NCI-H1105 (cell line): ENCODE results near the gene COX7A1.
"Not testable (repeated sequence)": the region's sequence is repeated elsewhere in the genome, so short reads cannot be mapped to it uniquely, and the experiment has no call there.

Experiments
- DNase-seq: peaks from one replicate; lab custom pipeline; 2025; lab: John Stamatoyannopoulos, UW

Gene COX7A1

DNA sequence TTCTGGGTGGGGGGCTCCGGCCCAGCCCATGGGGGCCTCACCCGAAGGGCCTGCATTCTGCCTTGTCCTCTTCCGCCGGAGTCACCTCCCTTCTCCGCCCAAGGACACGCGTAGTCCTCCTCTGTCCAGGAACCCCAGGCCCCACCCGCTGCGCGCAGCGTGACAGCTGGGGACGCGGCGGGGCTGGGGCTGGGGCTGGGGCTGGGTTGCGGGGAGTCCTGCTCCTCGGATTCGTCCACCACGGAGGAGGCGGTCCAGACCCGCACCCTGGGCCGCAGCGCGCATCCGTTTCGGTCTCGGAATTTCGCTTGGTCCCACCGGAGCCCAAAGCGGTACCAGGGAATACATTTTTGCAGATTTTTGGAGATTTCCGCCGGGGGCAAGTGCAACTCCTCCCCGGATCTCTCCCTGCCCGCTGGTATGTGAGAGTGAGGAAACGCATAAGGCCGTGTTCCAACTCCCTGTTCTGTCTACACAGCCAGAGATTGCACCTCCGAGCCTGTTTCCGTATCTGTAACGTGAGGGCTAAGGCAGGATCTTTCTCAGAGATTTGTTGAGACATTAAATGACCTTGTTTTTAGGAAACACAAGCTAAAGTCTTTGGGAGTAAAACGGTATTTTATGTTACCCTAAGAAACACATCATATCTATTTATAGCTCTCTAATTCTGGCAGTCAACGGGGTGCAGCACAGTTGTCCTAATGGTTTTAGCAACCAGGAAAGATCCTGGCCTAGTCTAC lies at the start of gene COX7A1:
Gene COX7A1 (minus strand): TSS at position 96 of the 740 bp plus-strand sequence. CDS start 40 bp downstream, at position 56.
- DNase-seq: no peak

DNA sequence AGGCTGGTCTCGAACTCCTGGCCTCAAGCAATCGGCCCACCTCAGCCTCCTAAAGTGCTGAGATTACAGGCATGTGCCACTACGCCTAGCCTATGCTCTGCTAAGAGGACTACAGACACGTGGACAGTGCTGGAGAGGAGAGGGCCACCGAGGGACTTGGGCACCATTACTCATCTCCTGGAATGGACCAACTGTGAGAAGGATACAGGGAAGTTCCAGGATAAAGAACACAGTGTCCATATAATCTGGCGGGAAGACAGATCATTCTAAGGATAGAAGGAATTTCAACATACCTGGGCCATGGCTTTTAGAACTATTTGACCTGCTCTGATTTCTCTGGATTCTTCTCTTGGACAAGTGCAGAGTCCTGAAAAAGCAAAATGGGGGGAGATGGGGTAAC lies 49.4 kb upstream of the COX7A1 start:
- DNase-seq: no peak

DNA sequence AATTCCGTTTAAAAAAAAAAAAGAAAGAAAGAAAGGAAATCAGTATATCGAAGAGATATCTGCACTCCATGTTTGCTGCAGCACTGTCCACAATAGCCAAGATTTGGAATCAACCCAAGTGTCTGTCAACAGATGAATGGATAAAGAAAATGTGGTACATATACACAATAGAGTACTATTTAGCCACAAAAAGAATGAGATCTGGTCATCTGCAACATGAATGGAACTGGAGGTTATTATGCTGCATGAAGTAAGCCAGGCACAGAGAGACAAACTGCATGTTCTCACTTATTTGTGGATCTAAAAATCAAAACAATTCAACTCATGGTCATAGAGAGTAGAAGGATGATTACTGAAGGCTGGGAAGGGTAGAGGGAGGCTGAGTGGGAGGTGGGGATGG lies 45.9 kb upstream of the COX7A1 start:
- DNase-seq: no peak

DNA sequence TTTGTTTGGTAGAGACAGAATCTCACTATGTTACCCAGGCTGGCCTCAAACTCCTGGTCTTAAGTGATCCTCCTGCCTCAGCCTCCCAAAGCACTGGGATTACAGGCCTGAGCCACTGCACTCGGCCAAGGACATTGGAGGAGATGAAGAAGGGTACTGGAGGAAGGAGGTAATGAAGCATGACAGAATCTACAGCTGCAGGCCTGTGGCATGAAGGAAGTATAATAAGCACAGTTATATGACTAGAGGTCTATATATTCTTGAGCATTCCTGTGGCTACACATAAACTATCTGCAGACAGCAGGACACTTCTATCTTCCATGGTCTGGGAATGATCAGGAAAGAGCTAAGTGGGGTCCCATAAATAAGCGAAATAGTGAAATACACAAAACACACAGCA lies 44.0 kb upstream of the COX7A1 start:
- DNase-seq: no peak

DNA sequence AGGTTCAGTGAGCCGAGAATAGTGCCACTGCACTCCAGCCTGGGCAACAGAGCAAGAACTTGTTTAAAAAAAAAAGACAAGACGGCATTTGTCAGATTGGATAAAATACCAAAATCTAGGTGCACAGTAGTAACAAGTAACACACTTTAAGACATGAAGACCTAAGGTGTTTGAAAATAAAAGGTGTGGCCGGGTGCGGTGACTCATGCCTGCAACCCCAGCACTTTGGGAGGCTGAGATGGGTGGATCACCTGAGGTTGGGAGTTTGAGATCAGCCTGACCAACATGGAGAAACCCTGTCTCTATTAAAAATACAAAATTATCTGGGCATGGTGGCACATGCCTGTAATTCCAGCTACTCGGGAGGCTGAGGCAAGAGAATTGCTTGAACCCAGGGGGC lies 34.5 kb upstream of the COX7A1 start:
- DNase-seq: not testable (repeated sequence)

DNA sequence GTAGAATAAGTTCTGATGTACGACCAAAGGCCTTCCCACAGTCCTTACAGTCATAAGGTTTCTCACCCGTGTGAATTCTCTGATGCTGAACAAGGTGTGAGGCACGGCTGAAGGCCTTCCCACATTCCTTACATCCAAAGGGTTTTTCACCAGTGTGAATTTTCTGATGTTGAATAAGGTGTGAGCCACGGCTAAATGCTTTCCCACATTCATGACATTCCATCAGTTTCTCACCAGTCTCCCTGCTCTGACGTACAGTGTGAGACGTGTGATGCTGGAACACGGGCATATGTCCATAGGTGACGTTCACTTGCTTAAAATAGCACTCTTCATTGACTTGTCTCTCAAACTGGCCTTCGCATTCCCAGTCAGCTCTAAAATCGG lies 31.0 kb upstream of the COX7A1 start:
- no peak for DNase-seq

DNA sequence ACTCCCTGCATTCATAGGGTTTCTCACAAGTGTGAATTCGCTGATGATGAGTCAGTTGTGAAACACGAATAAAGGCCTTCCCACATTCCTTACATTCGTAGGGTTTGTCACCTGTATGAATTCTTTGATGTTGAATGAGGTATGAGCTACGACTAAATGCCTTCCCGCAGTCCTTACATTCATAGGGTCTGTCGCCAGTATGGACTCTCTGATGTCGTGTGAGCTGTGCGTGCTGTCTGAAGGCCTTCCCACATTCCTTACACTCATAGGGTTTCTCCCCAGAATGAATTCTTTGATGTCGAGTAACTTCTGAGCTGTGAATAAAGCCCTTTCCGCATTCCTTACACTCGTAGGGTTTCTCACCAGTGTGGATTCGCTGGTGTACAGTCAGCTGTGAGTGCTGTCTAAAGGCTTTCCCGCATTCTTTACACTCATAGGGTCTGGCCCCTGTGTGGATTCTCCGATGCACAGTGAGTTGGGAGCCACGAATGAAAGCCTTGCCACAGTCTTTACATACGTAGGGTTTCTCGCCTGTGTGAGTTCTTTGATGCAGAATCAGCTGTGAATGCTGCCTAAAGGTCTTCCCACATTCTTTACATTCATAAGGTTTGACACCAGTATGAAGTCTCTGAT lies 30.5 kb upstream of the COX7A1 start:
- DNase-seq: no peak

DNA sequence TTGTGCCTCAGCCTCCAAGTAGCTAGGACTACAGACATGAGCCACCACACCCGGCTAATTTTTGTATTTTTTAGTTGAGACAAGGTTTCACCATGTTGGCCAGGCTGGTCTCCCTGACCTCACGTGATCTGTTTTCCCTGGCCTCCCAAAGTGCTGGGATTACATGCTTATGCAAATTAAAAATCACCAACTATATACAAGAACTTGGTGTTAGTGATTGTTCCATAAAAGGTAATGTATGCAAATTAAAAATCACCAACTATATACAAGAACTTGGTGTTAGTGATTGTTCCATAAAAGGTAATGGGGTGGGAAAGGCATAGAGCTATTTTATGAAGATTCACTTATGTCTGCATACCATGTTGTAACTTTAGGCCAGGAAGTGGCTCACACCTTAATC lies 26.8 kb upstream of the COX7A1 start:
- not testable (repeated sequence) for DNase-seq

DNA sequence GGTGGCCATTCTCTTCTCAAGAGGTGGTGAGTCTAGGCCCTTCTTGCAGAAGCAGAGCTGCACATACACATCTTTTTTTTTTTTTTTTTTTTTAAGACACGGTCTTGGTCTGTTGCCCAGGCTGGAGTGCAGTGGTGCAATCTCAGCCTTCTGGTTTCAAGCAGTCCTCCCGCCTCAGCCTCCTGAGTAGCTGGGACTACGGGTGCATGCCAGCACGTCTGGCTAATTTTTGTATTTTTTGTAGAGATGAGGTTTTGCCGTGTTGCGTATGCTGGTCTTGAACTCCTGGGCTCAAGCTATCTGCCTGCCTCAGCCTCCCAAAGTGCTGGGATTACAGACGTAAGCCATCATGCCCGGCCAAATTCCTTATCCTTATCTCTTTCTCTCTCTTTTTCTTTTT lies 21.6 kb upstream of the COX7A1 start:
- DNase-seq: not testable (repeated sequence)

DNA sequence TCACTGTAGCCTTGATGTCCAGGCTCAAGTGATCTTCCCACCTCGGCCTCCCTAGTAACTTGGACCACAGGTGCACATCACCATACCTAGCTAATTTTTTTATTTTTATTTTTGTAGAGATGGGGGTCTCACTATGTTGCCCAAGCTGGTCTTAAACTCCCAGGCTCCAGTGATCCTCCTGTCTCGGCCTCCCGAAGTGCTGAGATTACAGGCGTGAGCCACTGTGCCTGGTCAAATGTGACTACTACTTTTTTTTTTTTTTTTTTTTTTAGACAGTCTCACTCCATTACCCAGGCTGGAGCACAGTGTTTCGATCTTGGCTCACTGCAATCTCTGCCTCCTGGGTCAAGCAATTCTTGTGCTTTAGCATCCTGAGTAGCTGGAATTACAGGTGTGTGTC lies 20.6 kb upstream of the COX7A1 start:
- no peak for DNase-seq

DNA sequence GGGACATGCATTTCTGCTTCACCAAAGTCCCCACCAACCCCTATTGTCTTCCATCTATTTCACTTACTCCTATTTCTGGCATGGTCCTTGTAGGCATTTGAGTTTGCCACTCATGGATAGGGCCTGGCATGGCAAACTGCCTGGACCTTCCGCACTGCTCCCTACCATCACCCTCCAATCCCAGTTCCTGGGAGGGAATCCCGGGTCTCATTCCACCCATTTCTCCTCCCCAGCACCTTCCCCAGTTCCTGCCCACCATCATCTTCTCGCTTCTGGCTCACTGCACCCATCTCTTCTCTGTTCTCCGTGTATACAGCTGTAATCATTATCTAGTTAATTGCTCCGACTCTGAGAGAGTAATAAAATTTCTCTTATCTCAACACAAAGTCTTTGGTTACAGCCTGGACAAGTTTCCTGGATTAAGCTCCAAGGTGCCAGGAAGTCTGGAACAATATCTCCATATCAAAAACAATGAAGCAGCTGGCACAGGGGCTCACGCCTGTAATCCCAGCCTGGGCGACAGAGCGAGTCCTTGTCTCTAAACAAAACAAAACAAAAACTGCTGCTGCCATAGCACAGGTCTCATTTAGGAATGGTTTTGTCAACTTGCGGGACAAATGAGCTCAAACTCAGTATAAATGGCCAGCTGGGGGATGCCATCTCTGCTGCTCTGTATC lies 17.0 kb upstream of the COX7A1 start:
- DNase-seq: peak; percentile 85

DNA sequence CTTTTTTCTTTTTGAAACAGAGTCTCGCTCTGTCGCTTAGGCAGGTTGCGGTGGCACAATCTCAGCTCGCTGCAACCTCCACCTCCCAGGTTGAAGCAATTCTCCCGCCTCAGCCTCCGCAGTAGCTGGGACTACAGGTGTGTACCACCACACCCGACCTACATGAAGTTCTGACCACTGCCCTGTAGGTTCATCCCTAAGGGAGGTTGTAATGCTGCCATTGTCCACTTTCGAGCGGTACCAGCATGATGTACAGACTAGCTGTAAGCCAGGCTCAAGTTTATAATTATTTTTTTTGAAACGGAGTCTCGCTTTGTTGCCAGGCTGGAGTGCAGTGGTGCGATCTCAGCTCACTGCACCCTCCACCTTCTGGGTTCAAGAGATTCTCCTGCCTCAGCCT lies 11.6 kb upstream of the COX7A1 start:
- no peak for DNase-seq

DNA sequence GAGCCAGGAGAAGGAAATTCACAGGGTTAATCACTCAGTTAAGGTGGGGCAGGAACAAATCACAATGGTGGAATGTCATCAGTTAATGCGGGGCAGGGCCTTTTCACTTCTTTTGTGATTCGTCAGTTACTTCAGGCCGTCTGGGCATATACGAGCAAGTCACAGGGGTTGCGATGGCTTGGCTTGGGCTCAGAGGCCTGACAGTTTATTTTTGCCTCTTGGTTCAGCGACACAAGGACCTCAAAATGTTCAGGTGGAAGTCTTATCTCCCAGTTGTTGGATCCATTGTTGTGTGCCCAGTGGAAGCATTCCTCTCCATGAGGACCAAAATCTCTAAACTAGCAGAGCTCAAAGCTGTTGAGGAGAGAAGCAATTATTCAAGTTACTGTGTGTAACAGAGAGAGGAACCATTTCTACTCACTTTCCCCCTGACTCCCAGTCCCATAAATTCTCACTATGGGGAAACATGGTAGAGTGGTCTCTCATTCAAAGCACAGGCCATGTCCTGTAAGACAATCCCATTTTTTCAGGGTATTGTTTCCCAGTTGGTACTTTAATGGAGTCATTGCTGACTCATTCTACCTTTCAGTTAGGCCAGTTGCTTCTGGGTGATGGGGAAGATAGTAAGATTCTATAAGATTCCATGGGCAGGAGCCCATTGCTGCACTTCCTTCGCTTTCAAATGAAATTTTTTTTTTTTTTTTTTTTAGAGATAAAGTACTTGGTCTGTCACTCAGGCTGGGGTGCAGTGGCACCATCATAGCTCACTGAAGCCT lies 8.8 kb upstream of the COX7A1 start:
- DNase-seq: no peak

DNA sequence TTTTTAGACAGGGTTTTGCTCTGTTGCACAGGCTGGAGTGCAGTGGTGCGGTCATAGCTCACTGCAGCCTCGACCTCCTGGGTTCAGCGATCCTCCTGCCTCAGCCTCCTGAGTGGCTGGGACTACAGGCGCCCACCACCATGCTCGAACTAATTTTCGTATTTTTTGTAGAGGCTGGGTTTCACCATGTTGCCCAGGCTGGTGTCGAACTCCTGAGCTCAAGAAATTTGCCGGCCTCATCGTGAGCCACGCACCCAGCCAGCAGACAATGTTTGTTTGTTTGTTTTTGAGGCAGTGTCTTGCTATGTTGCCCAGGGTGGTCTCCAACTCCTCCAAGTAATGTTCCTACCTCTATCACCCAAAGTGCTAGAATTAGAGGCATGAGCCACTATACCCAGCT lies 879 bp upstream of the COX7A1 start:
- DNase-seq: no peak

DNA sequence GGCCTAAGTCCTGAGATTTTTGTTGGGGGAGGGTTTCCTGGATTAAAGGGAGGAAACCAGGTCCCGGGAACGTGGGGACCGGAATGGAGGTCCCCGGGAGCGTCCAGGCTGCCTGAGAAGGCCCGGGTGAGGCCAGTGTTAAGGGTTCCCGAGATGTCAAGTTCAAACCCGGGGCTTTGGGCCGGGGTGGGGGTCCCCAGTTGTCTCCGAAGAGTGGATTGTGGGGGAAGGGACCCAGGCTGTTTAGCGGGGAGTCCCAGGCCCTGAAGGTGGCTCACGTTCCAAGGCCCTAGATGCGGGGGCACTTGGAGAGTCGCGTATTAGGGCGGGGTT lies 262 bp downstream of the COX7A1 start:
- DNase-seq: no peak

DNA sequence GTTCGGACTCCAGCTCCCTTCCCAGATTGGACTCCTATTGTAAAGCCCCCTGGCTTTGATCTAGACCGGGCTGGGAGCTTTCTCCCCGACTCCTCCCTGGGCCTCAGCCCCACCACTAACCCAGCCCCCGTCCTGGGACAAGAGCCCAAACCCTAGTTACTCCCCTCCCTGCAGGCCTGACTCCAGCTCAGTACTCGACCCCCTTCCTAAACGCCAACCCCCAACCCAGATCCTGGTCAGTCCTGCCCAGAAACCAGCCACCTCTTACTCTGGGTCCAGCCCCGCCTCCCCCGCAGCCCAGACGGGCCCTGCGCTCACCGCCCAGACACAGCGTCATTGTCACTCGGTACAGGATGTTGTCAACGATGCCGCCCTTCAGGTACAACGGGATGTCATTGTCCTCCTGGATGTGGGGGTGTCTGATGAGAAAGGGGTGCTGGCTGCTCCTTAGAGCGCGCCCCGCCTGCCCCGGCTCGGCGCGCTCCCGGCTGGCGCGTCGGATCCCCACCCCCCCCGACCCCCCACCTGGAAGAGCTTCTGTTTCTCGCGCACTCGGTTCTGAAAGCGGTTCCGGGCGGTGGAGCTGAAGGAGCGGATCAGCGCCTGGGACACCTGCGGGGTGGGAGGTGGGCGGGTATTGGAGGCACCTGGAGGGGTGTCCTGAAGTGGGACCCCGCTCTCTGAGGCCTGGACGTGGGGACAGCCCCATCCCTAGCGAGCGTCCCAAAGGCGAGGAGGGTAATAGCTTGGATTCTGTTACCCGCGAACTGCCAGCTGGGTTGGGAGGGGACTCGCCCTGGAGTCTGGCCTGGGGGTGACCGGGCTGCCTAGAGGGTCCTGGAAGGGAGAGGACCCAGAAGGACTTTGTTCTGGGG lies 866 bp downstream of the COX7A1 start:
- DNase-seq: no peak

DNA sequence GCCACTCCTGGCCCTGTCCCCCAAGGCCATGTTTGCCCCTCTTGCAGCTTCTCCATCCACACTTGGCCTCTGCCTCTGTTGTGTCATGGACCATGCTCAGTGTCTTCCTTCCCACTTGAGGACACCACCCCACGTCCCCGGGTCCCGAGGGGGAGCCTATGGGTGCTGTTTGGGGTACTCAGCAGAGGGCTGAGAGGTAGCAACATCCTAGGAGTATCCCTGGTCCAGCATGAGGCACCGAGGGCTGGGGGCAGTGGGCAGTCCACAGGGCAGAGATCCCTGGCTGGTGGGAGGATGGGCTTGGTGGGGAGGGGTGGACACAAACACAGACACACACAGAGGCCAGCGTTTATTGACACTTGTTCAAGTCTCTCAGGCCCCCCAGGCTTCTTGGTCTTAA lies 1.7 kb downstream of the COX7A1 start:
- no peak for DNase-seq

DNA sequence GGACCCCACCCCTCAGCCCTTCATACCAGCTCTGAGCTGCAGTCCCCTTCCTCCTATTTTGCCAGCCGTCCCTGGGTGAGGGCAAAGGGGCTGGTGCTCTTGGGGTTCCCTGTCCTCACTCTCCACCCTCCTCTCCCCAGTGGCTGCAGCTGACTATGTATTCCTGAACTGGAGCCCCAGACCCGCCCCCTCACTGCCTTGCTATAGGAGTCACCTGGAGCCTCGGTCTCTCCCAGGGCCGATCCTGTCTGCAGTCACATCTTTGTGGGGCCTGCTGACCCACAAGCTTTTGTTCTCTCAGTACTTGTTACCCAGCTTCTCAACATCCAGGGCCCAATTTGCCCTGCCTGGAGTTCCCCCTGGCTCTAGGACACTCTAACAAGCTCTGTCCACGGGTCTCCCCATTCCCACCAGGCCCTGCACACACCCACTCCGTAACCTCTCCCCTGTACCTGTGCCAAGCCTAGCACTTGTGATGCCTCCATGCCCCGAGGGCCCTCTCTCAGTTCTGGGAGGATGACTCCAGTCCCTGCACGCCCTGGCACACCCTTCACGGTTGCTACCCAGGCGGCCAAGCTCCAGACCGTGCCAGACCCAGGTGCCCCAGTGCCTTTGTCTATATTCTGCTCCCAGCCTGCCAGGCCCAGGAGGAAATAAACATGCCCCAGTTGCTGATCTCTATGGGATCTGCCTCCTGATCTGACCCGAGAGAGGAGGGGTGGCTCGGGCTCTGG lies 2.4 kb downstream of the COX7A1 start:
- DNase-seq: no peak

DNA sequence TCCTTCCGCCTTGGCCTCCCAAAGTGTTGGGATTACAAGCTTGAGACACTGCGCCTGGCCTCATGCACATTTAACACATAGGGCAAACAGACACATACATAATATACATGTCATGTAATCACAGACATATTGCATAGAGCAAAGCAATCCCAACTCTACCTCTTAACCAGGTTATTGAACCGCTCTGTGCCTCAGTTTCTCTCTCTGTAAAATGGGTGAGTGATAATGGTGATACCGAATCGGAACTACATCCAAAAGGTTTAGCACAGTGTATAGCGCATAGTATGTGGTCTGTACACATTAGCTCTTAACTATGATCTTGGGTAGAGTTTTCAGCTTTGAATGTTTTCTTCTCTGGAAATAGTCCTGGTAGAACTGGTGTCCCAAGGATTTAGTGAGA lies 7.6 kb downstream of the COX7A1 start:
- DNase-seq: no peak

DNA sequence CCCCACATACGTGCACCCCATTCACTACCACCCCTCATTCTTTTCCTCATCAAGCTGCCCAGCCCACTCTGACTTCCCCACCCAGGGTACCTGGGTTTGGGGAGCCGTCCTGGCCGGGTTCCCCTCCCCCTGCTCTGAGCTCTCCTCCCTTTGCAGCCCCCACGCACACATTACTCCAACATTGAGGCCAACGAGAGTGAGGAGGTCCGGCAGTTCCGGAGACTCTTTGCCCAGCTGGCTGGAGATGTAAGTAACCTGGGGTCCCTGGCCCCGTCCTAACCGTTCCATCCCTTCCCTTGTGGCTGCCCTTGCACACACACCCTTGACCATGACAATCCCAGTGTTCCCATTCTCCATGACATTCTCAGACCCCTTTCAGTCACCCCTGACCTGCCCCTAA lies 9.8 kb downstream of the COX7A1 start:
- no peak for DNase-seq

DNA sequence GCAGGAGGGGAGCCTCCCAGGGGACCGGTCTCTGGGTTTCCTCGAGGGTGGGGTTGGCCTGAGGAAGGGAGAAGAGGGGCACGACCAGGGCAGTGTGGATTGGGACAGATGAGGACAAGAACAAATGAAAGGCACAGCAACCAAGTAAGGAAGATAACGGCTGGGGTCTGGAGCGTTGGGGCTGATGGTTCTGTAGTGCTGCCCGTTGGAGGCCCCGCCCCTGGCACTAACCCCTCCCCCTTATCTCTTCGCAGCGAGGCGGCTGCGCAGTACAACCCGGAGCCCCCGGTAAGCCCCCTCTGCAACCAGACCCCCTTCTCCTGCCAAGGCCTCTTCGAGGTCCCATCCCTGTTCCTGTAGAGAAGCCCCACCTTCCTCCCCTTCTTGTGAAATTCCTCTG lies 10.2 kb downstream of the COX7A1 start:
- DNase-seq: no peak
